Calu3 (cell line): ENCODE results near the gene CFAP99. TPM values are rescaled to one million over a fixed set of nuclear protein-coding genes. Genes with fewer than 3 reads are reported as not detected.

Experiments used
- BruUV-seq: library from RNA; stranded (reverse); fragments of 400-500 nt; replicated peaks from 2 replicates; lab custom pipeline; 2021; lab: Mats Ljungman, UMichigan
- CTCF ChIA-PET: fragments of 300-600 bp; sonication (Branson Sonifier 250); formaldehyde crosslinking; loops from one replicate; lab custom pipeline; 2022; ENCODE audit warnings: antibody characterized with exemption; lab: Charles Lee
- DNase-seq: peaks from one replicate; pipeline ENCODE4 v3.0.0; 2022
- H3K27ac Mint-ChIP-seq: one replicate; pipeline ENCODE4 v1.8.0; 2022; ENCODE audit warnings: mixed read lengths; ENCODE audit not compliant: unreplicated experiment
- H3K27me3 Mint-ChIP-seq: one replicate; pipeline ENCODE4 v1.8.0; 2022; ENCODE audit warnings: mixed read lengths; ENCODE audit not compliant: unreplicated experiment
- H3K36me3 Mint-ChIP-seq: one replicate; pipeline ENCODE4 v1.8.0; 2022; ENCODE audit warnings: mild to moderate bottlenecking, moderate library complexity, mixed read lengths; ENCODE audit not compliant: insufficient read depth, unreplicated experiment
- H3K4me1 Mint-ChIP-seq: one replicate; pipeline ENCODE4 v1.8.0; 2022; ENCODE audit warnings: mild to moderate bottlenecking, low read depth, mixed read lengths; ENCODE audit not compliant: unreplicated experiment
- H3K4me3 Mint-ChIP-seq: one replicate; pipeline ENCODE4 v1.8.0; 2022; ENCODE audit warnings: mild to moderate bottlenecking, low read depth, moderate library complexity, mixed read lengths; ENCODE audit not compliant: unreplicated experiment
- H3K9me3 Mint-ChIP-seq: one replicate; pipeline ENCODE4 v1.8.0; 2022; ENCODE audit warnings: low read depth, mixed read lengths; ENCODE audit not compliant: unreplicated experiment
- CTCF ChIP-seq: fragments of 200-600 bp; IDR thresholded peaks from one replicate; pipeline ENCODE4 v1.8.0; 2022; ENCODE audit warnings: antibody characterized with exemption; ENCODE audit not compliant: unreplicated experiment
- intact Hi-C: fragments of 100-400 bp; cut with micrococcal nuclease; formaldehyde crosslinking; loops from one replicate; pipeline ENCODE4 v1.10.0; 2022; ENCODE audit not compliant: unreplicated experiment
- total RNA-seq: library from RNA; stranded (reverse); gene quantifications from 2 replicates; pipeline ENCODE4 v1.2.3, GENCODE V29; 2022

CFAP99 gene
- total RNA-seq, 1 experiment from 2014 or later, result not detected

- BruUV-seq, result no TSS peak
- H3K36me3 Mint-ChIP-seq, result no peaks in the 10 kb centered on the region
- H3K27ac Mint-ChIP-seq, result no peak overlapping the region
- peaks cover 62% of the 10 kb centered on the region for H3K27me3 Mint-ChIP-seq
- intact Hi-C loops, result no loop called here
- no peak for TF ChIP-seq CTCF
- H3K4me3 Mint-ChIP-seq, result no peak overlapping the region
- H3K9me3 Mint-ChIP-seq, result peaks cover 2% of the 10 kb centered on the region
- no peak for DNase-seq
- H3K4me1 Mint-ChIP-seq, result no peaks in the 10 kb centered on the region
- CTCF ChIA-PET, result no interaction called here
These were observed 34.5 kb upstream of the CFAP99 start for GRCh38 chr4:2384245-2384644.

- no peak for DNase-seq
- Mint-ChIP-seq H3K27me3 (peaks cover 70% of the 10 kb centered on the region), H3K4me1 (no peaks in the 10 kb centered on the region), H3K4me3 (no peak overlapping the region), H3K36me3 (no peaks in the 10 kb centered on the region), H3K9me3 (peaks cover 2% of the 10 kb centered on the region), H3K27ac (no peak overlapping the region)
- no peak for TF ChIP-seq CTCF
- intact Hi-C loops, result no loop called here
- CTCF ChIA-PET, result no interaction called here
- no TSS peak for BruUV-seq
These were observed 33.2 kb upstream of the CFAP99 start for GRCh38 chr4:2385516-2385915.

- peaks cover 73% of the 10 kb centered on the region for H3K27me3 Mint-ChIP-seq
- H3K9me3 Mint-ChIP-seq, result no peaks in the 10 kb centered on the region
- no peaks in the 10 kb centered on the region for H3K4me1 Mint-ChIP-seq
- intact Hi-C loops, result no loop called here
- no peak for DNase-seq
- CTCF ChIA-PET, result no interaction called here
- BruUV-seq, result no TSS peak
- H3K27ac Mint-ChIP-seq, result no peak overlapping the region
- TF ChIP-seq CTCF, result no peak
- no peaks in the 10 kb centered on the region for H3K36me3 Mint-ChIP-seq
- no peak overlapping the region for H3K4me3 Mint-ChIP-seq
These were observed 32.0 kb upstream of the CFAP99 start for GRCh38 chr4:2386717-2387116.

- H3K36me3 Mint-ChIP-seq, result no peaks in the 10 kb centered on the region
- CTCF ChIA-PET, result no interaction called here
- no TSS peak for BruUV-seq
- H3K9me3 Mint-ChIP-seq, result no peaks in the 10 kb centered on the region
- no peak for TF ChIP-seq CTCF
- no peak overlapping the region for H3K27ac Mint-ChIP-seq
- intact Hi-C loops, result no loop called here
- peaks cover 75% of the 10 kb centered on the region for H3K27me3 Mint-ChIP-seq
- H3K4me3 Mint-ChIP-seq, result no peak overlapping the region
- DNase-seq, result no peak
- no peaks in the 10 kb centered on the region for H3K4me1 Mint-ChIP-seq
These were observed 31.5 kb upstream of the CFAP99 start for GRCh38 chr4:2387218-2387617.
